AG09309 (cell line): ENCODE results near the gene ERVK3-1.

Experiments used
- DNase-seq: peaks from one replicate; pipeline ENCODE4 v3.0.0-alpha.2; 2010; ENCODE audit warnings: low read depth
- H3K4me3 ChIP-seq: 2 replicates; pipeline ENCODE4 v1.5.1; 2011; ENCODE audit warnings: mild to moderate bottlenecking, low read depth, low read length, moderate library complexity; ENCODE audit not compliant: control insufficient read depth
- CTCF ChIP-seq: IDR thresholded peaks from 2 replicates; pipeline ENCODE4 v1.5.1; 2011; ENCODE audit warnings: mild to moderate bottlenecking, low read depth, low read length, inconsistent platforms; ENCODE audit not compliant: insufficient read depth, control insufficient read depth; ENCODE audit errors: missing control alignments

The ERVK3-1 gene

GRCh38 chr19:58353717-58354477 is 48.7 kb downstream of the ERVK3-1 start:
- H3K4me3 ChIP-seq: no peak overlapping the region
- DNase-seq: no peak
- no peak for TF ChIP-seq CTCF

GRCh38 chr19:58354478-58355030 is 49.4 kb downstream of the ERVK3-1 start:
- H3K4me3 ChIP-seq: no peak overlapping the region
- no peak for TF ChIP-seq CTCF
- DNase-seq: no peak

- H3K4me3 ChIP-seq: no peak overlapping the region
- DNase-seq: no peak
- no peak for TF ChIP-seq CTCF
Measured at GRCh38 chr19:58355215-58355796, 50.1 kb downstream of the ERVK3-1 start.

- DNase-seq: no peak
- no peak for TF ChIP-seq CTCF
- no peak overlapping the region for H3K4me3 ChIP-seq
Measured at GRCh38 chr19:58355908-58356765, 51.0 kb downstream of the ERVK3-1 start.

- no peak for TF ChIP-seq CTCF
- no peak overlapping the region for H3K4me3 ChIP-seq
- no peak for DNase-seq
Measured at GRCh38 chr19:58356766-58357480, 51.7 kb downstream of the ERVK3-1 start.
